Tibial nerve (tissue), 4 donors: Measurements from ENCODE around the gene GOSR1. TPM values are rescaled to one million over a fixed set of nuclear protein-coding genes. Genes with fewer than 3 reads are reported as not detected.
"Not testable (repeated sequence)": the region's sequence is repeated elsewhere in the genome, so short reads cannot be mapped to it uniquely, and the experiment has no call there.

Experiments
- DNase-seq, 2 donors: peaks; one replicate each; pipeline ENCODE4 v3.0.0-alpha.2; 2019; ENCODE audit warnings: low spot score in 2 of 2
- H3K27ac ChIP-seq, 4 donors: fragments of 200-600 bp; sonication (generic) in 3 of 4; one replicate each; pipeline ENCODE4 v1.5.1; 2017 to 2019; ENCODE audit warnings: mild to moderate bottlenecking in 1 of 4
- H3K27me3 ChIP-seq, 2 donors: fragments of 200-600 bp; sonication (generic) in 1 of 2; one replicate each; pipeline versions ENCODE4 v1.5.1 to v1.6.0; 2017 to 2019
- H3K36me3 ChIP-seq, 3 donors: fragments of 200-600 bp; sonication (generic); one replicate each; pipeline ENCODE4 v1.5.1; 2018 to 2019
- H3K4me1 ChIP-seq, 4 donors: fragments of 200-600 bp; sonication (generic) in 3 of 4; one replicate each; pipeline ENCODE4 v1.5.1; 2017 to 2019
- H3K4me3 ChIP-seq, 4 donors: fragments of 200-600 bp; sonication (generic) in 3 of 4; one replicate each; pipeline ENCODE4 v1.5.1; 2017 to 2019; ENCODE audit warnings: mild to moderate bottlenecking in 1 of 4, moderate library complexity in 1 of 4
- H3K9me3 ChIP-seq, 4 donors: fragments of 200-600 bp; sonication (generic) in 3 of 4; one replicate each; pipeline ENCODE4 v1.5.1; 2017 to 2019
- CTCF ChIP-seq, 5 experiments: fragments of 200-600 bp in 3 of 5; fragments of 450-650 bp in 2 of 5; sonication (generic) in 3 of 5; IDR thresholded peaks; one replicate each; pipeline ENCODE4 v1.5.1; 2016 to 2019; ENCODE audit warnings: antibody characterized with exemption in 5 of 5, mild to moderate bottlenecking in 3 of 5, moderate library complexity in 2 of 5
- EP300 ChIP-seq, 2 donors: sonication (generic); formaldehyde crosslinking; IDR thresholded peaks; one replicate each; pipeline ENCODE4 v1.6.1; 2017; ENCODE audit warnings: antibody characterized with exemption in 2 of 2, mild to moderate bottlenecking in 1 of 2
- POLR2A ChIP-seq, 2 donors: fragments of 450-650 bp; IDR thresholded peaks; one replicate each; pipeline ENCODE4 v1.6.1; 2017; ENCODE audit warnings: antibody characterized with exemption in 2 of 2, mild to moderate bottlenecking in 2 of 2, moderate library complexity in 2 of 2
- WGBS, 2 donors: methylation state at CpG; one replicate each; pipeline ENCODE4 v1.1.5; 2018; 5-methylcytosine and 5-hydroxymethylcytosine counted together
- total RNA-seq, 4 donors: library from RNA; depleted of rRNA; stranded (reverse); fragments of >200 nt; gene quantifications; one replicate each; pipeline ENCODE4 v1.1.0, GENCODE V29; 2016

The GOSR1 gene
- total RNA-seq = 10 to 100 TPM; 20.7 to 37.1 (median 26.4) TPM

GRCh38 chr17:30477083-30477773 is at the start of gene GOSR1:
GOSR1 (plus strand) TSS chr17:30477408; CDS start chr17:30477434, 26 bp downstream.
- Histone ChIP-seq H3K36me3 (peaks cover 0 to 31% (median 0%) of the 10 kb centered on the region in 3 donors), H3K4me3 (peak within 1 kb of the TSS; percentile 71 to 99 (median 82)), H3K27ac (peak within 1 kb of the TSS; percentile 92 to 98 (median 94)), H3K27me3 (no peaks in the 10 kb centered on the region), H3K9me3 (no peaks in the 10 kb centered on the region), H3K4me1 (peaks cover 0 to 29% (median 16%) of the 10 kb centered on the region in 4 donors)
- 0 to 1% methylated on average over 37 of the region's 37 CpGs for whole genome bisulfite sequencing, 2 donors
- TF ChIP-seq EP300 (IDR thresholded peaks at IDR 0.05) = peak; percentile 58 to 93
- peak in 1 of 2 donors; percentile 59 for TF ChIP-seq POLR2A (IDR thresholded peaks at IDR 0.05)
- TF ChIP-seq CTCF (IDR thresholded peaks at IDR 0.05) = peak; percentile 67 to 90 (median 82)
- DNase-seq = peak; percentile 83 to 90

- TF ChIP-seq POLR2A (IDR thresholded peaks at IDR 0.05) (no peak), EP300 (IDR thresholded peaks at IDR 0.05) (no peak), CTCF (IDR thresholded peaks at IDR 0.05) (no peak)
- peaks cover 2 to 78% (median 7%) of the 10 kb centered on the region in 3 donors for H3K36me3 ChIP-seq
- no peaks in the 10 kb centered on the region for H3K27me3 ChIP-seq
- no peak overlapping the region for H3K4me3 ChIP-seq
- DNase-seq = no peak
- peaks cover 0 to 3% (median 0%) of the 10 kb centered on the region in 4 donors for H3K4me1 ChIP-seq
- H3K27ac ChIP-seq = no peak overlapping the region
- H3K9me3 ChIP-seq = no peaks in the 10 kb centered on the region
- WGBS, 2 donors = 87 to 96% methylated on average over 1 of the region's 1 CpG
Measured at GRCh38 chr17:30427611-30428010, 49.6 kb upstream of the GOSR1 start.

GRCh38 chr17:30429155-30429554 is 48.1 kb upstream of the GOSR1 start:
- TF ChIP-seq POLR2A (IDR thresholded peaks at IDR 0.05) (no peak), EP300 (IDR thresholded peaks at IDR 0.05) (no peak), CTCF (IDR thresholded peaks at IDR 0.05) (no peak)
- H3K4me3 ChIP-seq = no peak overlapping the region
- 63 to 70% methylated on average over 1 of the region's 1 CpG for WGBS, 2 donors
- H3K27ac ChIP-seq = no peak overlapping the region
- DNase-seq = no peak
- H3K36me3 ChIP-seq = peaks cover 0 to 78% (median 0%) of the 10 kb centered on the region in 3 donors
- no peaks in the 10 kb centered on the region for H3K27me3 ChIP-seq
- H3K4me1 ChIP-seq = peaks cover 0 to 3% (median 0%) of the 10 kb centered on the region in 4 donors
- H3K9me3 ChIP-seq = no peaks in the 10 kb centered on the region

GRCh38 chr17:30433514-30433913 is 43.7 kb upstream of the GOSR1 start:
- Histone ChIP-seq H3K4me1 (peaks cover 0 to 3% (median 0%) of the 10 kb centered on the region in 4 donors), H3K27ac (no peak overlapping the region), H3K9me3 (no peaks in the 10 kb centered on the region), H3K27me3 (no peaks in the 10 kb centered on the region), H3K36me3 (peaks cover 0 to 72% (median 0%) of the 10 kb centered on the region in 3 donors), H3K4me3 (no peak overlapping the region)
- DNase-seq = no peak
- TF ChIP-seq POLR2A (IDR thresholded peaks at IDR 0.05) = no peak
- WGBS, 2 donors = 87 to 95% methylated on average over 1 of the region's 1 CpG

- H3K9me3 ChIP-seq = no peaks in the 10 kb centered on the region
- H3K27ac ChIP-seq = no peak overlapping the region
- no peaks in the 10 kb centered on the region for H3K27me3 ChIP-seq
- H3K4me3 ChIP-seq = no peak overlapping the region
- H3K36me3 ChIP-seq = peaks cover 0 to 59% (median 0%) of the 10 kb centered on the region in 3 donors
- TF ChIP-seq EP300 (IDR thresholded peaks at IDR 0.05) (no peak), POLR2A (IDR thresholded peaks at IDR 0.05) (no peak)
- no peak for DNase-seq
- H3K4me1 ChIP-seq = no peaks in the 10 kb centered on the region
Measured at GRCh38 chr17:30436729-30437128, 40.5 kb upstream of the GOSR1 start.

- Histone ChIP-seq H3K36me3 (peaks cover 0 to 45% (median 0%) of the 10 kb centered on the region in 3 donors), H3K4me3 (no peak overlapping the region), H3K27ac (no peak overlapping the region), H3K27me3 (no peaks in the 10 kb centered on the region), H3K4me1 (no peaks in the 10 kb centered on the region), H3K9me3 (no peaks in the 10 kb centered on the region)
- WGBS, 2 donors = 88 to 90% methylated on average over 6 of the region's 6 CpGs
- DNase-seq = no peak
- TF ChIP-seq CTCF (IDR thresholded peaks at IDR 0.05) (no peak), EP300 (IDR thresholded peaks at IDR 0.05) (no peak), POLR2A (IDR thresholded peaks at IDR 0.05) (no peak)
Measured at GRCh38 chr17:30443721-30444120, 33.5 kb upstream of the GOSR1 start.

- H3K27me3 ChIP-seq, DNase-seq, H3K4me3 ChIP-seq, H3K4me1 ChIP-seq, H3K9me3 ChIP-seq, H3K27ac ChIP-seq: not testable (repeated sequence)
- H3K36me3 ChIP-seq = peaks cover 0 to 56% (median 0%) of the 10 kb centered on the region in 3 donors
Measured at GRCh38 chr17:30446640-30447039, 30.6 kb upstream of the GOSR1 start.
